ENCODE measurements around the gene NFAM1. TPM values are rescaled to one million over a fixed set of nuclear protein-coding genes. Genes with fewer than 3 reads are reported as not detected.
A peak's percentile ranks its signal among the peaks of the same experiment; 100 is the strongest.

NFAM1 gene
- total RNA-seq, 2 donors from 2014 or later = 0.66 to 1.0 TPM

GRCh38 chr22:42361523-42361922 is 70.7 kb downstream of the NFAM1 start:
- Histone ChIP-seq H3K27ac (no peak overlapping the region), H3K27me3 (no peaks in the 10 kb centered on the region), H3K9me3 (no peaks in the 10 kb centered on the region), H3K4me3 (no peak overlapping the region), H3K4me1 (peaks cover 33% of the 10 kb centered on the region), H3K36me3 (replicated peaks in 1 of 2; ENCODE audit: insufficient read depth in 1 of 2, low read depth in 2 of 2) (no peaks in the 10 kb centered on the region)
- TF ChIP-seq, protein P1, sequence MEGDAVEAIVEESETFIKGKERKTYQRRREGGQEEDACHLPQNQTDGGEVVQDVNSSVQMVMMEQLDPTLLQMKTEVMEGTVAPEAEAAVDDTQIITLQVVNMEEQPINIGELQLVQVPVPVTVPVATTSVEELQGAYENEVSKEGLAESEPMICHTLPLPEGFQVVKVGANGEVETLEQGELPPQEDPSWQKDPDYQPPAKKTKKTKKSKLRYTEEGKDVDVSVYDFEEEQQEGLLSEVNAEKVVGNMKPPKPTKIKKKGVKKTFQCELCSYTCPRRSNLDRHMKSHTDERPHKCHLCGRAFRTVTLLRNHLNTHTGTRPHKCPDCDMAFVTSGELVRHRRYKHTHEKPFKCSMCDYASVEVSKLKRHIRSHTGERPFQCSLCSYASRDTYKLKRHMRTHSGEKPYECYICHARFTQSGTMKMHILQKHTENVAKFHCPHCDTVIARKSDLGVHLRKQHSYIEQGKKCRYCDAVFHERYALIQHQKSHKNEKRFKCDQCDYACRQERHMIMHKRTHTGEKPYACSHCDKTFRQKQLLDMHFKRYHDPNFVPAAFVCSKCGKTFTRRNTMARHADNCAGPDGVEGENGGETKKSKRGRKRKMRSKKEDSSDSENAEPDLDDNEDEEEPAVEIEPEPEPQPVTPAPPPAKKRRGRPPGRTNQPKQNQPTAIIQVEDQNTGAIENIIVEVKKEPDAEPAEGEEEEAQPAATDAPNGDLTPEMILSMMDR (IDR thresholded peaks at IDR 0.05) = no peak
- TF ChIP-seq POLR2A (IDR thresholded peaks at IDR 0.05) = no peak
- DNase-seq (no peak), ATAC-seq (no peak)
- intact Hi-C loops (cut with DNase I) = no loop called here
- 95% methylated on average over 10 of the region's 10 CpGs for WGBS, 2 donors

- TF ChIP-seq POLR2A (IDR thresholded peaks at IDR 0.05) = no peak
- TF ChIP-seq, protein P1 (IDR thresholded peaks at IDR 0.05) = no peak
- H3K27me3 ChIP-seq = no peaks in the 10 kb centered on the region
- WGBS, 2 donors = 36 to 44% methylated on average over 5 to 7 of the region's 7 CpGs
- no peaks in the 10 kb centered on the region for H3K9me3 ChIP-seq
- peak; percentile 12 for ATAC-seq
- intact Hi-C loops (cut with DNase I) = no loop called here
- no peaks in the 10 kb centered on the region for H3K36me3 ChIP-seq (replicated peaks in 1 of 2; ENCODE audit: insufficient read depth in 1 of 2, low read depth in 2 of 2)
- peak; percentile 22 to 77 (median 42) for DNase-seq
- no peak overlapping the region for H3K27ac ChIP-seq
- H3K4me1 ChIP-seq = peaks cover 21% of the 10 kb centered on the region
- no peak overlapping the region for H3K4me3 ChIP-seq
These were observed 71.9 kb downstream of the NFAM1 start for GRCh38 chr22:42360348-42360747.

- intact Hi-C loops (cut with DNase I) = no loop called here
- WGBS, 2 donors = 83% methylated on average over 11 to 14 of the region's 16 CpGs
- Histone ChIP-seq H3K4me3 (no peak overlapping the region), H3K36me3 (replicated peaks in 1 of 2; ENCODE audit: insufficient read depth in 1 of 2, low read depth in 2 of 2) (no peaks in the 10 kb centered on the region), H3K9me3 (no peaks in the 10 kb centered on the region), H3K4me1 (peaks cover 18% of the 10 kb centered on the region), H3K27ac (no peak overlapping the region), H3K27me3 (no peaks in the 10 kb centered on the region)
- DNase-seq (no peak), ATAC-seq (no peak)
- no peak for TF ChIP-seq POLR2A (IDR thresholded peaks at IDR 0.05)
- TF ChIP-seq, protein P1 (IDR thresholded peaks at IDR 0.05) = no peak
These were observed 73.3 kb downstream of the NFAM1 start for GRCh38 chr22:42358643-42359558.

- peak overlapping the region in 3 of 4 donors; percentile 28 to 72 (median 71) for H3K27ac ChIP-seq
- H3K4me3 ChIP-seq = no peak overlapping the region
- no peaks in the 10 kb centered on the region for H3K9me3 ChIP-seq
- peaks cover 18% of the 10 kb centered on the region for H3K4me1 ChIP-seq
- no peaks in the 10 kb centered on the region for H3K27me3 ChIP-seq
- H3K36me3 ChIP-seq (replicated peaks in 1 of 2; ENCODE audit: insufficient read depth in 1 of 2, low read depth in 2 of 2) = no peaks in the 10 kb centered on the region
- peak; percentile 68 to 81 (median 76) for DNase-seq
- intact Hi-C loops (cut with DNase I) = no loop called here
- TF ChIP-seq, protein P1 (IDR thresholded peaks at IDR 0.05) = no peak
- peak in 2 of 3 donors; percentile 26 to 31 for TF ChIP-seq POLR2A (IDR thresholded peaks at IDR 0.05)
- 36 to 55% methylated on average over 8 of the region's 8 CpGs for WGBS, 2 donors
- peak; percentile 88 for ATAC-seq
These were observed 74.4 kb downstream of the NFAM1 start for GRCh38 chr22:42357634-42358296.
